Fibroblast of peridontal ligament (primary cell): Measurements from ENCODE around the gene MAGI2.

Source experiments
- DNase-seq: peaks from one replicate; pipeline ENCODE4 v3.0.0-alpha.2; 2010; ENCODE audit errors: extremely low read depth

The MAGI2 gene

GRCh38 chr7:78490524-78490923 is 962.9 kb downstream of the MAGI2 start:
- no peak for DNase-seq

- DNase-seq, result peak; percentile 44
Observed at GRCh38 chr7:78489476-78490240, 963.8 kb downstream of the MAGI2 start.

- no peak for DNase-seq
Observed at GRCh38 chr7:78487464-78487863, 966.0 kb downstream of the MAGI2 start.

GRCh38 chr7:78479348-78479747 is 974.1 kb downstream of the MAGI2 start:
- DNase-seq, result peak; percentile 81

- DNase-seq, result peak; percentile 26
Observed at GRCh38 chr7:78476851-78477405, 976.5 kb downstream of the MAGI2 start.

- peak; percentile 7 for DNase-seq
Observed at GRCh38 chr7:78473571-78474301, 979.7 kb downstream of the MAGI2 start.

GRCh38 chr7:78473021-78473420 is 980.4 kb downstream of the MAGI2 start:
- DNase-seq, result peak; percentile 12

- DNase-seq, result peak; percentile 86
Observed at GRCh38 chr7:78472519-78472918, 980.9 kb downstream of the MAGI2 start.

- no peak for DNase-seq
Observed at GRCh38 chr7:78465894-78466293, 987.6 kb downstream of the MAGI2 start.

GRCh38 chr7:78463039-78463438 is 990.4 kb downstream of the MAGI2 start:
- no peak for DNase-seq

GRCh38 chr7:78450706-78451105 is 1002.8 kb downstream of the MAGI2 start:
- no peak for DNase-seq

GRCh38 chr7:78448911-78449310 is 1004.6 kb downstream of the MAGI2 start:
- DNase-seq, result no peak

- DNase-seq, result no peak
Observed at GRCh38 chr7:78444267-78444666, 1009.2 kb downstream of the MAGI2 start.

GRCh38 chr7:78443811-78444210 is 1009.7 kb downstream of the MAGI2 start:
- no peak for DNase-seq

GRCh38 chr7:78441737-78442136 is 1011.7 kb downstream of the MAGI2 start:
- DNase-seq, result no peak

GRCh38 chr7:78438433-78438832 is 1015.0 kb downstream of the MAGI2 start:
- no peak for DNase-seq

- DNase-seq, result peak; percentile 72
Observed at GRCh38 chr7:78437118-78437517, 1016.3 kb downstream of the MAGI2 start.

GRCh38 chr7:78435355-78435754 is 1018.1 kb downstream of the MAGI2 start:
- DNase-seq, result no peak

GRCh38 chr7:78434281-78434680 is 1019.2 kb downstream of the MAGI2 start:
- no peak for DNase-seq

GRCh38 chr7:78433421-78433820 is 1020.0 kb downstream of the MAGI2 start:
- no peak for DNase-seq

- no peak for DNase-seq
Observed at GRCh38 chr7:78429878-78430277, 1023.6 kb downstream of the MAGI2 start.

- DNase-seq, result peak; percentile 46
Observed at GRCh38 chr7:78427209-78427608, 1026.3 kb downstream of the MAGI2 start.

- no peak for DNase-seq
Observed at GRCh38 chr7:78420001-78420400, 1033.5 kb downstream of the MAGI2 start.
